ENCODE results near the gene OR6J1.

OR6J1 gene

GRCh38 chr14:22610931-22611330 is 33.2 kb downstream of the OR6J1 start:
- peaks cover 67% of the 10 kb centered on the region for H3K36me3 Mint-ChIP-seq (ENCODE audit: low read depth)

GRCh38 chr14:22607291-22607690 is 36.9 kb downstream of the OR6J1 start:
- Mint-ChIP-seq H3K27me3 (peaks cover 2% of the 10 kb centered on the region), H3K4me3 (no peak overlapping the region), H3K36me3 (ENCODE audit: low read depth) (peaks cover 97% of the 10 kb centered on the region), H3K4me1 (ENCODE audit: low read depth) (peaks cover 10% of the 10 kb centered on the region), H3K9me3 (no peaks in the 10 kb centered on the region), H3K27ac (no peak overlapping the region)
- intact Hi-C loops (cut with micrococcal nuclease): no loop called here

More at GRCh38 chr14:22610931-22611330, 33.2 kb downstream of the OR6J1 start:
- Mint-ChIP-seq H3K27me3 (peaks cover 2% of the 10 kb centered on the region), H3K4me3 (no peak overlapping the region), H3K9me3 (no peaks in the 10 kb centered on the region), H3K4me1 (ENCODE audit: low read depth) (no peaks in the 10 kb centered on the region), H3K27ac (no peak overlapping the region)
- intact Hi-C loops (cut with micrococcal nuclease): no loop called here

DNA sequence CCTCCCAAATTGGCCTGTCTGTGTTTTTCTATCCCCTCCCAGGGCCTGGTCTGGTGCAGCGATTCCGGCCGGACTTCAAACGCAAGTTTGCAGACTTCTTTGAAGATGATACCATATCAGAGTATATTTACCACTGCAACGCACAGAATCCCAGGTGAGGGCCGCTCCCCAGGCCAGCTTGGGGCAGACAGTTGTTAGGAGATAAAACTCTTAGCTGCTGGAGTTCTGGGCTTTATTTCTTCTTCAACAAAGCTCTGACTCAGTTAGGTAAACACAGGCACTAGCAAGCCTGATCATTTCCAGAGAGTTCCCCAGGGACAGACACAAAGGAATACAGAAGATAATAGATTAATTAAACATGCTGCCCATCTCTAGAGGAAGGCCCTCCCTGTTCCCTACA is 37.8 kb downstream of the OR6J1 start:
- Mint-ChIP-seq H3K27ac (no peak overlapping the region), H3K36me3 (ENCODE audit: low read depth) (peaks cover 97% of the 10 kb centered on the region), H3K4me1 (ENCODE audit: low read depth) (peaks cover 19% of the 10 kb centered on the region), H3K27me3 (no peaks in the 10 kb centered on the region), H3K4me3 (no peak overlapping the region), H3K9me3 (no peaks in the 10 kb centered on the region)
- intact Hi-C loops (cut with micrococcal nuclease): no loop called here

DNA sequence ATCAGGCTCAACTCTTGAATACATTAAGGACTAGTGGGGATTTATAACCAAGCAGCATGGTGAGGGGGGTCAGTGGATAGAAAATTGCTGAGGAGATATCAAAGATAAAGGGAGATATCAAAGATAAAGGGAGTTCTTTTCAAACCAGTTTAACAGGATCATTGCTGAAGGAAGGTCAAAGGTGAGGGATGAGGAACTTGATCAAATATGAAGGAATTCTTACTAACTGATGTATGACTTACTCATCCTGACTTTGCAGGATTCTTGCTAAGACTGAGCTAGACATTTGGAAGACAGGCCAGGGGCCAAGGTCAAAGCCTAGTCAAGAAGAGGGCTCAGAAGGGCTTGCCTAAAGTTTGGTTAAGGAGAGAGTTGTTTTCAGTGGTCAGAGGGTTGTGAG is 41.3 kb downstream of the OR6J1 start:
- H3K27me3 Mint-ChIP-seq: peaks cover 3% of the 10 kb centered on the region
- intact Hi-C loops (cut with micrococcal nuclease): no loop called here
- H3K36me3 Mint-ChIP-seq (ENCODE audit: low read depth): peaks cover 72% of the 10 kb centered on the region
- H3K4me1 Mint-ChIP-seq (ENCODE audit: low read depth): peaks cover 43% of the 10 kb centered on the region
- no peaks in the 10 kb centered on the region for H3K9me3 Mint-ChIP-seq
- H3K4me3 Mint-ChIP-seq: no peak overlapping the region
- peak overlapping the region; percentile 26 for H3K27ac Mint-ChIP-seq

- Mint-ChIP-seq H3K27me3 (peaks cover 8% of the 10 kb centered on the region), H3K4me1 (ENCODE audit: low read depth) (peaks cover 49% of the 10 kb centered on the region), H3K36me3 (ENCODE audit: low read depth) (peaks cover 64% of the 10 kb centered on the region), H3K27ac (peak overlapping the region; percentile 4), H3K4me3 (no peak overlapping the region), H3K9me3 (no peaks in the 10 kb centered on the region)
- intact Hi-C loops (cut with micrococcal nuclease): no loop called here
These were observed 42.2 kb downstream of the OR6J1 start for GRCh38 chr14:22601996-22602395.

DNA sequence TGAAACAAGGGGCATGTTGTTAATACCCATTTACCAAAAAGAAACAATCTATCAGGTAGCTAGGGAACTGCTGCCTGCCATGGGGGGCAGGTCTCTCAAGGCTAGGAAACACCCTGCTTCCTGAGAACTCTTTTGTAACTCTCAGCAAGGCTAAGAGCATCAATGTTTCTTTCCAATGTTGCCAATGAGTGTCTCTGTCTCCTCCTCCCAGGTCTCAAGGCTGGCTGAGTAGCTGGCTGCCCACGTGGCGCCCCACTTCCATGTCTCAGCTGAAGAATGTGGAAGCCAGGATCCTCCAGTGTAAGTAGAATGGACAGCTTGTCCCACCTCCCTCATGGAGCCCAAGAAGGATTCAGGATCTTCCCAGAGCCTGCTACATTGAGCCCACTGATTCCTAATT is 42.7 kb downstream of the OR6J1 start:
- H3K9me3 Mint-ChIP-seq: no peaks in the 10 kb centered on the region
- H3K27me3 Mint-ChIP-seq: peaks cover 10% of the 10 kb centered on the region
- H3K36me3 Mint-ChIP-seq (ENCODE audit: low read depth): peaks cover 59% of the 10 kb centered on the region
- H3K27ac Mint-ChIP-seq: peak overlapping the region; percentile 4
- H3K4me3 Mint-ChIP-seq: no peak overlapping the region
- H3K4me1 Mint-ChIP-seq (ENCODE audit: low read depth): peaks cover 49% of the 10 kb centered on the region
- intact Hi-C loops (cut with micrococcal nuclease): no loop called here

DNA sequence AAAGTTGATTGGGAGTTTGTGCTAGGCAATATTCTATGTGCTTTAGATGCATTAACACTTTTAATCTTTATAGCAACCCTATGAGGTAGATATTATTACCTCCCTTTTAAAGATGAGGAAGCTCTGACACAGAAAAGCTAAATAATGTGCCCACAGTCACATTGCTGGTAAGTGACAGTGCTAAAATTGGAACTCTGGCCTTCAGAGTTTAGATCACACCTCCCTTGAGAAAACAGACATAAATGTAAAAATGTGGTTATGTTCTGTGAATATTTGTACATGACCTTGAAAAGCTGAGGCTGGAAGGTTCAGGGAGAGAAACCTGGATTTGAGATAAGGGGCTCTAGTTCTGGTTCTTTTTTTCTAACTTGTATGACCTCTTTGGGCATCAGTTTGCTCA is 44.1 kb downstream of the OR6J1 start:
- Mint-ChIP-seq H3K27ac (no peak overlapping the region), H3K9me3 (no peaks in the 10 kb centered on the region), H3K27me3 (peaks cover 14% of the 10 kb centered on the region)

DNA sequence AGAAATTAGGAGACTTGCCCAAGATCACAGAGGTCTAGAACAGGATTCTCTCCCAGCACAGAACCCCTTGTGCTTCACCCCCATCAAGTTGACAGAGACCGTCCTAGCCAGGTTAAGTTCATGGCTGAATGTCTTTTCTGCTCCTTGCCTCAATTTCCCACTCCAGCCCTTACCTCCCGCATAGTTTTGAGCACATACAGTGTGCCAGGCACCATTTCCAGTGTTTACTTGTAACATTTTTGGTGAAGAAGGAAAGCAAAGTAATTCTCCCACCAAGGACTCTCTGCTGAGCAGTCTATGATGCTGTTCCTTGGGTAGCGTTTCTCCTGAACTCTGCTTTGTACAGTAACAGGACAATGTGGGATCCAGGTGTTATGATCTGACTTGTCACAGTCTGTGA is 44.8 kb downstream of the OR6J1 start:
- Mint-ChIP-seq H3K4me1 (ENCODE audit: low read depth) (peaks cover 49% of the 10 kb centered on the region), H3K9me3 (no peaks in the 10 kb centered on the region), H3K4me3 (no peak overlapping the region), H3K36me3 (ENCODE audit: low read depth) (peaks cover 38% of the 10 kb centered on the region), H3K27ac (no peak overlapping the region), H3K27me3 (peaks cover 15% of the 10 kb centered on the region)
- intact Hi-C loops (cut with micrococcal nuclease): no loop called here

More for the DNA sequence above, 44.1 kb downstream of the OR6J1 start:
- intact Hi-C loops (cut with micrococcal nuclease): no loop called here
- H3K36me3 Mint-ChIP-seq (ENCODE audit: low read depth): peaks cover 45% of the 10 kb centered on the region
- peaks cover 49% of the 10 kb centered on the region for H3K4me1 Mint-ChIP-seq (ENCODE audit: low read depth)
- no peak overlapping the region for H3K4me3 Mint-ChIP-seq

DNA sequence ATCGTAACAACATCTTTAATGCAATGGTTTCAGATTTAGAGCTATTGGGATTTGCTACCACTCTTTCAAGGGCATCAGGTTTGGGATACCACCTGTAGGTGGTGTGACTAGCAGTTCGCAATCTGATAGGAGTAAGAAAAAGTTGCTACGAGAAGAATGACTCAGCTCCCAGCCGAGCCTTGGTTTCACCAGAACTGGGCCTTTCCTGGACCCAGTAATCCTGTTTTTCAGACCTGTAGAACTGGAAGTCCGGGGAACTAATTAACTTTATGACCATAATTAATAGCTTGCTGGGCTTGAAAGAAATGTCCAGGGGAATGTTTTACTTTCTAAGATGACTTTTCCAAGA is 45.3 kb downstream of the OR6J1 start:
- H3K27me3 Mint-ChIP-seq: peaks cover 20% of the 10 kb centered on the region
- peaks cover 49% of the 10 kb centered on the region for H3K4me1 Mint-ChIP-seq (ENCODE audit: low read depth)
- peak overlapping the region; percentile 90 for H3K27ac Mint-ChIP-seq
- H3K36me3 Mint-ChIP-seq (ENCODE audit: low read depth): peaks cover 33% of the 10 kb centered on the region
- H3K9me3 Mint-ChIP-seq: no peaks in the 10 kb centered on the region
- intact Hi-C loops (cut with micrococcal nuclease): loop anchor here (1.0 kb wide), 1 partner anchor 10 kb away; the partner anchor contains the start of gene DAD1
- H3K4me3 Mint-ChIP-seq: peak overlapping the region; percentile 96

- Mint-ChIP-seq H3K27me3 (peaks cover 23% of the 10 kb centered on the region), H3K27ac (peak within 1 kb of the TSS; percentile 90), H3K4me1 (ENCODE audit: low read depth) (peaks cover 49% of the 10 kb centered on the region), H3K9me3 (no peaks in the 10 kb centered on the region), H3K4me3 (peak within 1 kb of the TSS; percentile 96), H3K36me3 (ENCODE audit: low read depth) (peaks cover 27% of the 10 kb centered on the region)
- intact Hi-C loops (cut with micrococcal nuclease): loop anchor here (1.0 kb wide), 1 partner anchor 9 kb away; the partner anchor contains the start of gene DAD1
These were observed 45.9 kb downstream of the OR6J1 start, which contains the start of gene ABHD4 for GRCh38 chr14:22598099-22598895. ABHD4 (plus strand) TSS chr14:22598300; CDS start chr14:22598307, 7 bp downstream.

GRCh38 chr14:22597771-22598098 is 46.4 kb downstream of the OR6J1 start:
- Mint-ChIP-seq H3K27ac (peak overlapping the region; percentile 90), H3K36me3 (ENCODE audit: low read depth) (peaks cover 22% of the 10 kb centered on the region), H3K9me3 (no peaks in the 10 kb centered on the region), H3K4me1 (ENCODE audit: low read depth) (peaks cover 43% of the 10 kb centered on the region), H3K27me3 (peaks cover 28% of the 10 kb centered on the region), H3K4me3 (peak overlapping the region; percentile 96)
- intact Hi-C loops (cut with micrococcal nuclease): loop anchor here (1.0 kb wide), 1 partner anchor 8 kb away; the partner anchor contains the start of gene DAD1

- intact Hi-C loops (cut with micrococcal nuclease): no loop called here
- Mint-ChIP-seq H3K4me3 (no peak overlapping the region), H3K9me3 (no peaks in the 10 kb centered on the region), H3K4me1 (ENCODE audit: low read depth) (peaks cover 38% of the 10 kb centered on the region), H3K27ac (no peak overlapping the region), H3K36me3 (ENCODE audit: low read depth) (peaks cover 17% of the 10 kb centered on the region), H3K27me3 (peaks cover 28% of the 10 kb centered on the region)
These were observed 46.9 kb downstream of the OR6J1 start for GRCh38 chr14:22597265-22597664.

- peaks cover 30% of the 10 kb centered on the region for H3K4me1 Mint-ChIP-seq (ENCODE audit: low read depth)
- H3K9me3 Mint-ChIP-seq: no peaks in the 10 kb centered on the region
- no peak overlapping the region for H3K27ac Mint-ChIP-seq
- peaks cover 9% of the 10 kb centered on the region for H3K36me3 Mint-ChIP-seq (ENCODE audit: low read depth)
- intact Hi-C loops (cut with micrococcal nuclease): no loop called here
- H3K4me3 Mint-ChIP-seq: no peak overlapping the region
- H3K27me3 Mint-ChIP-seq: peaks cover 28% of the 10 kb centered on the region
These were observed 47.7 kb downstream of the OR6J1 start for GRCh38 chr14:22596354-22596879.

GRCh38 chr14:22594156-22594716 is 49.9 kb downstream of the OR6J1 start:
- H3K4me1 Mint-ChIP-seq (ENCODE audit: low read depth): peaks cover 18% of the 10 kb centered on the region
- peaks cover 8% of the 10 kb centered on the region for H3K36me3 Mint-ChIP-seq (ENCODE audit: low read depth)
- H3K9me3 Mint-ChIP-seq: no peaks in the 10 kb centered on the region
- intact Hi-C loops (cut with micrococcal nuclease): no loop called here
- H3K27me3 Mint-ChIP-seq: peaks cover 27% of the 10 kb centered on the region
- no peak overlapping the region for H3K27ac Mint-ChIP-seq
- H3K4me3 Mint-ChIP-seq: no peak overlapping the region

Data from dendritic cell treated with granulocyte-macrophage colony-stimulating factor and Interleukin-4, amounts not matched to agents 40 ng/mL and 50 ng/mL, for 4 days (primary cell).